Tibial artery (tissue), 4 donors: Measurements from ENCODE around the gene NSD2.
A peak's percentile ranks its signal among the peaks of the same experiment; 100 is the strongest.

Experiments used
- DNase-seq, 2 donors: peaks; one replicate each; pipeline ENCODE4 v3.0.0-alpha.2; 2019
- H3K27ac ChIP-seq, 2 donors: fragments of 200-600 bp; sonication (generic) in 1 of 2; 1 replicate in 1 of 2; 2 replicates in 1 of 2; pipeline ENCODE4 v1.5.1; 2018 to 2019; ENCODE audit warnings: mild to moderate bottlenecking in 1 of 2
- H3K27me3 ChIP-seq, 2 donors: fragments of 200-600 bp; sonication (generic) in 1 of 2; one replicate each; pipeline versions ENCODE4 v1.5.1 to v1.6.0; 2016 to 2019
- H3K36me3 ChIP-seq, 3 donors: fragments of 200-600 bp; sonication (generic) in 2 of 3; one replicate each; pipeline ENCODE4 v1.5.1; 2016 to 2019; ENCODE audit warnings: mild to moderate bottlenecking in 2 of 3
- H3K4me1 ChIP-seq, 4 donors: fragments of 200-600 bp; sonication (generic) in 2 of 4; 1 replicate in 3 of 4; 2 replicates in 1 of 4; pipeline ENCODE4 v1.5.1; 2016 to 2019
- H3K4me3 ChIP-seq, 2 donors: fragments of 200-600 bp; sonication (generic) in 1 of 2; 1 replicate in 1 of 2; 2 replicates in 1 of 2; pipeline ENCODE4 v1.5.1; 2018 to 2019; ENCODE audit warnings: mild to moderate bottlenecking in 2 of 2
- H3K9me3 ChIP-seq, 3 donors: fragments of 200-600 bp; sonication (generic) in 1 of 3; one replicate each; pipeline ENCODE4 v1.5.1; 2016 to 2019
- CTCF ChIP-seq, 2 experiments: fragments of 200-600 bp in 1 of 2; fragments of 450-650 bp in 1 of 2; IDR thresholded peaks; one replicate each; pipeline ENCODE4 v1.5.1; 2017 to 2019; ENCODE audit warnings: antibody characterized with exemption in 2 of 2, mild to moderate bottlenecking in 1 of 2, moderate library complexity in 1 of 2
- intact Hi-C: fragments of 100-400 bp; cut with DNase I; formaldehyde crosslinking; loops from one replicate; pipeline ENCODE4 v1.15.0; 2023; ENCODE audit warnings: low total_unique reads

Gene NSD2

GRCh38 chr4:1898007-1898406 lies 26.8 kb downstream of the NSD2 start:
- Histone ChIP-seq H3K27ac (no peak overlapping the region), H3K9me3 (no peaks in the 10 kb centered on the region), H3K27me3 (no peaks in the 10 kb centered on the region), H3K36me3 (peaks cover 0 to 22% (median 20%) of the 10 kb centered on the region in 3 donors), H3K4me3 (no peak overlapping the region), H3K4me1 (peaks cover 0 to 9% (median 0%) of the 10 kb centered on the region in 4 donors)
- no peak for TF ChIP-seq CTCF (IDR thresholded peaks at IDR 0.05)
- intact Hi-C loops, result loop anchor here (5.0 kb wide), 1 partner anchor 151 kb away; no protein-coding TSS in a partner anchor
- no peak for DNase-seq

GRCh38 chr4:1898681-1899080 lies 27.5 kb downstream of the NSD2 start:
- no peak for DNase-seq
- no peaks in the 10 kb centered on the region for H3K9me3 ChIP-seq
- no peak overlapping the region for H3K27ac ChIP-seq
- H3K4me1 ChIP-seq, result peaks cover 0 to 9% (median 0%) of the 10 kb centered on the region in 4 donors
- no peak overlapping the region for H3K4me3 ChIP-seq
- TF ChIP-seq CTCF (IDR thresholded peaks at IDR 0.05), result no peak
- peaks cover 0 to 29% (median 23%) of the 10 kb centered on the region in 3 donors for H3K36me3 ChIP-seq
- H3K27me3 ChIP-seq, result no peaks in the 10 kb centered on the region
- intact Hi-C loops, result loop anchor here (5.0 kb wide), 1 partner anchor 151 kb away; no protein-coding TSS in a partner anchor

- no peaks in the 10 kb centered on the region for H3K27me3 ChIP-seq
Measured at GRCh38 chr4:1899149-1900086, 28.2 kb downstream of the NSD2 start.

GRCh38 chr4:1900087-1900433 lies 28.9 kb downstream of the NSD2 start:
- no peak for TF ChIP-seq CTCF (IDR thresholded peaks at IDR 0.05)
- no peak overlapping the region for H3K4me3 ChIP-seq
- H3K36me3 ChIP-seq, result peaks cover 0 to 41% (median 32%) of the 10 kb centered on the region in 3 donors
- H3K9me3 ChIP-seq, result no peaks in the 10 kb centered on the region
- no peak overlapping the region for H3K27ac ChIP-seq
- H3K27me3 ChIP-seq, result no peaks in the 10 kb centered on the region
- intact Hi-C loops, result loop anchor here (10.0 kb wide), 1 partner anchor 45 kb away; the partner anchor contains the start of gene LETM1
- DNase-seq, result no peak
- peaks cover 0 to 9% (median 0%) of the 10 kb centered on the region in 4 donors for H3K4me1 ChIP-seq

More at GRCh38 chr4:1899149-1900086, 28.2 kb downstream of the NSD2 start:
- H3K36me3 ChIP-seq, result peaks cover 0 to 35% (median 25%) of the 10 kb centered on the region in 3 donors
- H3K4me1 ChIP-seq, result peaks cover 0 to 9% (median 0%) of the 10 kb centered on the region in 4 donors
- peak; percentile 61 to 75 for DNase-seq
- no peak overlapping the region for H3K27ac ChIP-seq
- peak; percentile 80 to 85 for TF ChIP-seq CTCF (IDR thresholded peaks at IDR 0.05)
- intact Hi-C loops, result loop anchor here (5.0 to 10.0 kb wide), 2 partner anchors 45 to 152 kb away; partner anchors contain the start of gene LETM1
- H3K4me3 ChIP-seq, result no peak overlapping the region
- H3K9me3 ChIP-seq, result no peaks in the 10 kb centered on the region

- intact Hi-C loops, result loop anchor here (10.0 kb wide), 1 partner anchor 46 kb away; the partner anchor contains the start of gene LETM1
- Histone ChIP-seq H3K4me1 (peaks cover 0 to 9% (median 0%) of the 10 kb centered on the region in 4 donors), H3K27ac (no peak overlapping the region), H3K4me3 (no peak overlapping the region), H3K27me3 (no peaks in the 10 kb centered on the region), H3K9me3 (no peaks in the 10 kb centered on the region), H3K36me3 (peaks cover 0 to 47% (median 35%) of the 10 kb centered on the region in 3 donors)
- DNase-seq, result no peak
- no peak for TF ChIP-seq CTCF (IDR thresholded peaks at IDR 0.05)
Measured at GRCh38 chr4:1900624-1901023, 29.4 kb downstream of the NSD2 start.
